ENCODE measurements around the gene ARHGAP4.
A peak's percentile ranks its signal among the peaks of the same experiment; 100 is the strongest.

The ARHGAP4 gene

DNA sequence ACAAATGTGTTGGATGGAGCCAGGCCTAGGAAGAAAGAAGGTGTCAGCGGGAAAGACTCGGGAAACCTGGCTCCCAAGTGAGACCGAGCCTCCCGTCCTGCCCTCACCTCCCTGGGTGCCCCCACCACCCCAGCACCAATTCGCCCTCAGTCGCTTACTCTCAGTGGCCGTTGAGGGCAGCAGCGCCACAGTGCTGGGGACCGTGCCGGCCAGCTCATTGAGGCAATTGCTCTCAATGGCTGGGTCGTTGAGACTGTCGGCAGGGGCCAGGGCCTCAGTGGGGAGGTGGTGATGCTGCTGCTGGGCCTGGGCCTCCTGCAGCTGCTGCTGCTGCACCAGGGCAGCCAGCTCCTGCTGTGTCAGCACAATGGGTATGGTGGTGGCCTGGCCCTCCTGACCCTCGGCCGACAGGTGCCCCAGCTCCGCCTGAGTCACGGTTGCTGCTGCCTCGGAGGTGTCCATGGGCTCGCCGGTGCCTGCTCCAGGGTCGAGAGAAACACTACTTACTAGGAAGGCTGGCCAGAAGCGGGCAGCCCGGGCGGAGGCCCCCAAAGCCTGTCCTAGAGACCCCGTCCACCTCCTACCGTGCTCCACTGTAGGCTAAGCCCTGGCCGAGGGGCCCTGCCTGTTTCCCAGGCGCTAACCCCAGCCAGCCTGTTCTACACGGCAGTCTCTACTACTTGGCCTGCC is 25.8 kb upstream of the ARHGAP4 start:
- no peak for DNase-seq (ENCODE audit: low read depth)
- TF ChIP-seq CTCF (IDR thresholded peaks at IDR 0.05; ENCODE audit: low read depth, low read length, missing control alignments) = no peak
- no peak overlapping the region for H3K4me3 ChIP-seq (ENCODE audit: low read depth, low read length)

DNA sequence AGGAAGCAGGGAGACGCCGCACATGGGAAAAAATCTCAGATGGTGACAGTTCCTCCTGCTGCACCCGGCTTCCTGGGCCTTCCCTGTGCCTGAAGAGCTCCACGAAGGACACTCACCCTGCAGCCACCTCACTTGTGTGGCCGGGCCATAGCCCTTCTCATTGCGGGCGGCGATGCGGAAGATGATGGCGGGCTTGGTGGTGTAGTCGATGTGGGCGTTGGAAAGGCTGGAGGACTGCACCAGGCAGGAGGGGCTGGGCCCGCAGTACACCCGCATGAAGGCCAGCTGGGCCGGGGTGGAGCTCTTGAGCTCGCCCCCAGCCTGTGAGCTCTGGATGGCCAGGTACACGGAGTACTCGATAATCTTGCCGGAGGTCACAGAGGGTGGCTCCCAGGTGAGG is 24.1 kb upstream of the ARHGAP4 start:
- H3K4me3 ChIP-seq (ENCODE audit: low read depth, low read length) = no peak overlapping the region
- no peak for DNase-seq (ENCODE audit: low read depth)
- no peak for TF ChIP-seq CTCF (IDR thresholded peaks at IDR 0.05; ENCODE audit: low read depth, low read length, missing control alignments)

GRCh38 chrX:153948847-153949805 is 23.1 kb upstream of the ARHGAP4 start:
- H3K4me3 ChIP-seq (ENCODE audit: low read depth, low read length) = no peak overlapping the region
- no peak for TF ChIP-seq CTCF (IDR thresholded peaks at IDR 0.05; ENCODE audit: low read depth, low read length, missing control alignments)
- no peak for DNase-seq (ENCODE audit: low read depth)

DNA sequence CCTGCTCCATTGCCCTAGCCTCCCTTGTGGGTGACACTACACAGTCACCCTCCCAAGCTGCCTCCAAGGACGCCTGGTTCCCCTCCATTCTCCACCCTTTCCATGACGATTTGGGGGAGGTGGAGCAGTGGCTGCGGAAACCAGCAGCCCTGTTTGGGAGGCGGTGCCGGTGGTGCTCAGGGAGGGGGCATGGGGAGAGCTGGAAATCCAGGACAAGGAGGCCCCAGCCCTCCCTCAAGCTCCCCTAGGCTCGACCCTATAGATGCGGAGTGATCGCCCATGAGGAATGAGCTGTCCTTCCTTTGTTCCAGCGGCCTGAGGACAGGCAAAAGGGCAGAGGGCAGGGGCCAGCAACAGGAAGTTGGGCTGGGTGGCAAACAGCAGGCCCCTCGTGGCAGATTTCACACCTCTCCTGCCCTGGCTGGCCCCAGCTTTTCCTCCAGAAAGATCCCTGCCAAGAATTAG is 22.0 kb upstream of the ARHGAP4 start:
- no peak for DNase-seq (ENCODE audit: low read depth)

DNA sequence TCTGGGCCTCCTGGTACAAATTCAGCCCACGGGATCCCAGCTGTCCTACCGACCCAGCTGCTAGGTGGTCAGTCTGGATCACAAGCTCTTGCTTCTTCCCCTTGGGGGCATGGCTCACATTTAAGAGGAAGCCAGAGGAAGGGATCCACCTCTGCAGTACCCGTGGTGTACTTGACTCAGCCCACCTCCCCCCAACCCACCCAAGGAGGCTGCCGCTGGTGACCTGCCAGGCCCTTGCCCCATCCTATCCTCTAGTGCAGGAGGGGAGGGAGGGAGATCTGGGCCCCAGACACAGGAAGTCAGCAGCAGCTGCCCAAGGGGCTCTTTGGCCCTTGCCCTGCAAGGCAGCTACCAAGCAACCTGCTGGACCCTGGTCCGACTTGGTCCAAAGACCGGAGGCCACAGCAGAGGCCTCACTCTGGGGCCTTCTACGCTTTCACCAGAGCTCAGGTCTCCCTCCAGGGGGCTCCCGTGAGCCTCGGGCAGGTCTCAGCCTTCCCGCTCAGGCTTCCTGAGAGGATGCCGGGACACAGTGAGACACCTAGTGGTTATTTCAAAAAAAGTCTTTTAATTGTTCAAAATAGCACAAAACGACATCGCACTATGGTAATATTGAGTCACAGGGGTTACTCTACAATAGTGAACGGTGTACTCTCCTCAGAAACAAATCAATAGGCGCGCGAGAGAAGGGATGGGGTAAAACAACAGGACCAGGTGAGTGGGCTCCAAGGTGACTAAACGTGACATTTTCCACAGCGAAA is 21.1 kb upstream of the ARHGAP4 start:
- no peak for DNase-seq (ENCODE audit: low read depth)
- peak; percentile 88 for TF ChIP-seq CTCF (IDR thresholded peaks at IDR 0.05; ENCODE audit: low read depth, low read length, missing control alignments)
- no peak overlapping the region for H3K4me3 ChIP-seq (ENCODE audit: low read depth, low read length)

More for the DNA sequence above, 22.0 kb upstream of the ARHGAP4 start:
- H3K4me3 ChIP-seq (ENCODE audit: low read depth, low read length) = no peak overlapping the region
- TF ChIP-seq CTCF (IDR thresholded peaks at IDR 0.05; ENCODE audit: low read depth, low read length, missing control alignments) = no peak

GRCh38 chrX:153945956-153946943 is 20.2 kb upstream of the ARHGAP4 start:
- DNase-seq (ENCODE audit: low read depth) = no peak
- TF ChIP-seq CTCF (IDR thresholded peaks at IDR 0.05; ENCODE audit: low read depth, low read length, missing control alignments) = no peak
- H3K4me3 ChIP-seq (ENCODE audit: low read depth, low read length) = no peak overlapping the region

Data from GM12864 (cell line).